ENCODE results near the gene SPAG5. TPM values are rescaled to one million over a fixed set of nuclear protein-coding genes. Genes with fewer than 3 reads are reported as not detected.

Gene SPAG5
- total RNA-seq, 3 donors from 2014 or later: 7.2 to 30.3 (median 15.1) TPM

GRCh38 chr17:28584434-28584833 is 14.4 kb downstream of the SPAG5 start:
- no peak for TF ChIP-seq CTCF (IDR thresholded peaks at IDR 0.05)
- H3K4me3 ChIP-seq: no peak overlapping the region
- ATAC-seq: no peak
- no peaks in the 10 kb centered on the region for H3K9me3 ChIP-seq
- H3K36me3 ChIP-seq (ENCODE audit: low read depth): no peaks in the 10 kb centered on the region
- intact Hi-C loops (cut with DNase I, micrococcal nuclease): no loop called here
- DNase-seq: no peak
- H3K4me1 ChIP-seq (ENCODE audit: low read depth): no peaks in the 10 kb centered on the region

- ATAC-seq (no peak), DNase-seq (no peak)
- H3K4me1 ChIP-seq (ENCODE audit: low read depth): no peaks in the 10 kb centered on the region
- H3K4me3 ChIP-seq: no peak overlapping the region
- H3K36me3 ChIP-seq (ENCODE audit: low read depth): no peaks in the 10 kb centered on the region
- TF ChIP-seq CTCF (IDR thresholded peaks at IDR 0.05): no peak
- intact Hi-C loops (cut with DNase I, micrococcal nuclease): no loop called here
- H3K9me3 ChIP-seq: no peaks in the 10 kb centered on the region
These were observed 16.3 kb downstream of the SPAG5 start for GRCh38 chr17:28582513-28582912.

GRCh38 chr17:28580959-28581358 is 17.9 kb downstream of the SPAG5 start:
- no peak for TF ChIP-seq CTCF (IDR thresholded peaks at IDR 0.05)
- ATAC-seq (no peak), DNase-seq (no peak)
- Histone ChIP-seq H3K36me3 (ENCODE audit: low read depth) (no peaks in the 10 kb centered on the region), H3K4me1 (ENCODE audit: low read depth) (peaks cover under 1% of the 10 kb centered on the region), H3K4me3 (no peak overlapping the region), H3K9me3 (no peaks in the 10 kb centered on the region)
- intact Hi-C loops (cut with DNase I, micrococcal nuclease): no loop called here

- no peak for ATAC-seq
- no peak for TF ChIP-seq CTCF (IDR thresholded peaks at IDR 0.05)
- H3K36me3 ChIP-seq (ENCODE audit: low read depth): no peaks in the 10 kb centered on the region
These were observed 19.3 kb downstream of the SPAG5 start for GRCh38 chr17:28579526-28579925.

GRCh38 chr17:28578246-28579195 is 20.3 kb downstream of the SPAG5 start:
- ATAC-seq (no peak), DNase-seq (no peak)
- no peaks in the 10 kb centered on the region for H3K9me3 ChIP-seq
- no peaks in the 10 kb centered on the region for H3K36me3 ChIP-seq (ENCODE audit: low read depth)
- TF ChIP-seq CTCF (IDR thresholded peaks at IDR 0.05): no peak
- H3K4me1 ChIP-seq (ENCODE audit: low read depth): peaks cover 2% of the 10 kb centered on the region
- intact Hi-C loops (cut with DNase I, micrococcal nuclease): no loop called here
- H3K4me3 ChIP-seq: no peak overlapping the region

More at GRCh38 chr17:28579526-28579925, 19.3 kb downstream of the SPAG5 start:
- no peak for DNase-seq
- intact Hi-C loops (cut with DNase I, micrococcal nuclease): no loop called here
- Histone ChIP-seq H3K4me1 (ENCODE audit: low read depth) (peaks cover 2% of the 10 kb centered on the region), H3K9me3 (no peaks in the 10 kb centered on the region), H3K4me3 (no peak overlapping the region)

All from mucosa of descending colon (tissue), 3 donors.